ENCODE measurements around the gene WDR64.

The WDR64 gene

DNA sequence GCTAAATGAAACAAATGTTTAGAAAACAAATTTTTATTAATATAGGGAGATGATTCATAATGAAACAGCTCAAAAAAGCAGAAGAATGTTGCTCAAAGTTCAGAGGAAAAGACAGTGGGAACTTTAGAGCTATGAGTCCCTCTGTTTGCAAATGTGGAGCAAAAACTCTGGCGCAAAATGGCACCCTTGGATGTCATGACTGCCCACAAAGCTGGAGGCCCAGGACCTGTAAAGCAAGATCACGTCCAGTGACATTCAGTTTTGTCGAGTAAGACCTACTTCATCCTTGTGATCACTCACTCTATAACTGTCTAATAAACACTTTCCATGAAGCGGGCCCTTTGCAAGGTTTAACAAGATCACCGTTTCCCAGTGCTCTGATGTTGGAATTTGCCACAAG is 186.8 kb downstream of the WDR64 start:
- no peak for DNase-seq (ENCODE audit: low read depth)

DNA sequence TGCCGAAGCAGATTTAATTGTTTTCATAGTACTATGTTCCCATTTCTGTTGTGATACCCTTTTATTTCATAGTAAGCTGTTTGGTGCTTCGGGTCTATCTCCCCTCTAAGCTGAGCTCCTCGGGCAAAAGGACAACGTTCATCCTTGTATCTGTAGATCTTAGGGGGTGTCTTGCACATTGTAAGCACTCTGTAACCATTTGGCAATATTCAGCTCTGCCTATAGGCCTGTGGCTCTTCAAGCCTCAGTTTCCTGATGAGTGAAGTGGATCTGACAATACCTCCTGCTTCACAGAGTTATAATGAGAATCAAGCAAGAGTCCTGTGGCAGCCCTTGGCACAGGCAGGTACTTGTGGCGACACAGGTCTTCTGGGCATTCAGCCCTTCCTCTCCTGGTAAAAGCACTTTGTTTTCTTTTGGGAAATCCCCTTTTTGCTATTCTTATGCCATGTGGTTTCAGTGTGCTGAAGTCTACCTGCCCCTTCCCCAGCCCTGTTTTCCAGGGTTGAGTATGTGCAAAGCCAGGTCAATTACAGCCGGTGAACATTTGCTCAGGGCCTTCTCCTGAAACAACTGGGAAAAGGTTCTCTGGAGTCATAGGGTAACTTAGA is 187.4 kb downstream of the WDR64 start:
- DNase-seq (ENCODE audit: low read depth): no peak

GRCh38 chr1:241840164-241840563 is 188.1 kb downstream of the WDR64 start:
- no peak for DNase-seq (ENCODE audit: low read depth)

DNA sequence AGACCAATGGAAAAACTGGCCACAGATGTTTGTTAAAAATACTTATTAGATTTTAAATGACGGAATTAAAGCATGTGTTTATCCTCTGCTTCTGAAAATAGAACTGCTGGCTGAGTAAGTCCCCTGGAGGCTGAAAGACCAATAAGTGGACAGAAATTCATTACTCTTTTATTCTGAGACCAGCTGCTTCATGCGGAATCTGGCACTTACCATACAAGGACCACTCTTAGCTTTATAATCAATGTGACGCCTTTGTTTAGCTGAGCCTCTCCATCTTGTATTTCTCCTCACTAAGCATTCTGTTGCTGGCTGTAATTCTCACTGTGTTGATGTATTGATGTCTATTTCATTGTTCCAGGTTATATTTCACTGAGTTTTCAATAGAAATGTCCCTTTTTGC is 189.6 kb downstream of the WDR64 start:
- no peak for DNase-seq (ENCODE audit: low read depth)

DNA sequence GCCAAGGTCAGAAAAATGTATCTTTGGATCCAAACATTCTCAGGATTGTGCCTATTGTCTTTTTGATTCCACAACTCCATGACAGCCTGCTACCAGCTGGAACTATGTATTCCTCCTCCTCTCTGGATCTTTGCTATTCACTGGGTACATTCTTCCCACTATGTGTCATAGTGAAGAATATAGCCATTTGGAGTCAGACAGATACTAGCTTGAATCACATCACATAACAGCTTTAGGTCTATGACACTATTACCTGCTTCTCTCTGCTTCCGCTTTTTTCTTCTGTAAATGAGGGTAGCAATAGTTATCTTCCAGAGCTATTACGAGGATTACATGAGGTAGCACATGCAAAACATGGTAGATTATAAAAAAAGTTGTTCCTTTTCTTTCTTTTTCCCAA is 190.5 kb downstream of the WDR64 start:
- no peak for DNase-seq (ENCODE audit: low read depth)

GRCh38 chr1:241844593-241844992 is 192.5 kb downstream of the WDR64 start:
- no peak for DNase-seq (ENCODE audit: low read depth)

- no peak for DNase-seq (ENCODE audit: low read depth)
Observed at GRCh38 chr1:241846375-241846774, 194.3 kb downstream of the WDR64 start.

GRCh38 chr1:241846862-241847539 is 194.9 kb downstream of the WDR64 start:
- no peak for DNase-seq (ENCODE audit: low read depth)

- DNase-seq (ENCODE audit: low read depth): no peak
Observed at GRCh38 chr1:241847540-241847795, 195.4 kb downstream of the WDR64 start.

GRCh38 chr1:241847796-241848685 is 196.0 kb downstream of the WDR64 start, which contains the start of gene EXO1:
Gene EXO1, plus strand, starts transcription at chr1:241848204. Its CDS starts 2,222 bp downstream, at chr1:241850426.
- peak; percentile 80 for DNase-seq (ENCODE audit: low read depth)

GRCh38 chr1:241848686-241849344 is 196.7 kb downstream of the WDR64 start:
- DNase-seq (ENCODE audit: low read depth): no peak

DNA sequence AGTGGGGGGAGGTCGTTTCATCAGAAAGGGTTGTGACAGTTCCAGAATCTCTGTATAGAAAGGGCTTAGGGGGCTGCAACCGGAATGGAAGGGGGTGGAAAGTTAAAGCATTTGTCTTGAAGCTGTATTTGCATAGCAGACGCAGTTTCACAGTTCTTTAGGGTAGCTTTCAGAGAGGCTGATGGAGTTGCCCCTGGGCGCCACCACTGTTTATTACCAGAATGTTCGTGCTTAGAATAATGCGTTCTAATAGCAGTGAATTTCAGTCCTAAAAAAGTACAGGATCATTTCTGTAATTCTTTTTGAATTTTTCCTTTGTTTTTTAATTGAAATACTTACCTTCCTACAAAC is 197.2 kb downstream of the WDR64 start:
- DNase-seq (ENCODE audit: low read depth): no peak

All from stimulated activated CD8-positive, alpha-beta memory T cell treated with anti-CD3 and anti-CD28 coated beads, Interleukin-15, amount 100 ng/mL, for 24 hours (primary cell).